ENCODE measurements around the gene C9orf40.
A peak's percentile ranks its signal among the peaks of the same experiment; 100 is the strongest.

C9orf40 gene

GRCh38 chr9:74952201-74953151, at the start of gene C9orf40:
TSS of gene C9orf40 (minus strand) at chr9:74952912. CDS start at chr9:74952611, 301 bp downstream.
- peak; percentile 93 for DNase-seq (ENCODE audit: low spot score)

- DNase-seq (ENCODE audit: low spot score) = peak; percentile 51
Measured at GRCh38 chr9:75001719-75002421, 49.2 kb upstream of the C9orf40 start.

GRCh38 chr9:75000835-75001234, 48.1 kb upstream of the C9orf40 start:
- DNase-seq (ENCODE audit: low spot score) = no peak

GRCh38 chr9:74985041-74985440, 32.3 kb upstream of the C9orf40 start:
- DNase-seq (ENCODE audit: low spot score) = no peak

GRCh38 chr9:74983709-74984108, 31.0 kb upstream of the C9orf40 start:
- no peak for DNase-seq (ENCODE audit: low spot score)

GRCh38 chr9:74979844-74980243, 27.1 kb upstream of the C9orf40 start:
- DNase-seq (ENCODE audit: low spot score) = no peak

GRCh38 chr9:74977287-74977686, 24.6 kb upstream of the C9orf40 start:
- DNase-seq (ENCODE audit: low spot score) = no peak

GRCh38 chr9:74975538-74975937, 22.8 kb upstream of the C9orf40 start:
- no peak for DNase-seq (ENCODE audit: low spot score)

- DNase-seq (ENCODE audit: low spot score) = no peak
Measured at GRCh38 chr9:74974558-74974957, 21.8 kb upstream of the C9orf40 start.

GRCh38 chr9:74973714-74974113, 21.0 kb upstream of the C9orf40 start:
- no peak for DNase-seq (ENCODE audit: low spot score)

- DNase-seq (ENCODE audit: low spot score) = no peak
Measured at GRCh38 chr9:74963056-74963455, 10.3 kb upstream of the C9orf40 start.

GRCh38 chr9:74961496-74961895, 8.8 kb upstream of the C9orf40 start:
- no peak for DNase-seq (ENCODE audit: low spot score)

GRCh38 chr9:74960561-74960960, 7.8 kb upstream of the C9orf40 start:
- DNase-seq (ENCODE audit: low spot score) = peak; percentile 19

- no peak for DNase-seq (ENCODE audit: low spot score)
Measured at GRCh38 chr9:74958587-74958986, 5.9 kb upstream of the C9orf40 start.

GRCh38 chr9:74953235-74953751, 581 bp upstream of the C9orf40 start:
- peak; percentile 56 for DNase-seq (ENCODE audit: low spot score)

GRCh38 chr9:74951725-74952151, 974 bp downstream of the C9orf40 start:
- peak; percentile 41 for DNase-seq (ENCODE audit: low spot score)

- no peak for DNase-seq (ENCODE audit: low spot score)
Measured at GRCh38 chr9:74951107-74951720, 1.5 kb downstream of the C9orf40 start.

GRCh38 chr9:74949859-74950855, 2.6 kb downstream of the C9orf40 start:
- no peak for DNase-seq (ENCODE audit: low spot score)

- no peak for DNase-seq (ENCODE audit: low spot score)
Measured at GRCh38 chr9:74948937-74949336, 3.8 kb downstream of the C9orf40 start.

GRCh38 chr9:74946686-74947085, 6.0 kb downstream of the C9orf40 start:
- peak; percentile 9 for DNase-seq (ENCODE audit: low spot score)

- no peak for DNase-seq (ENCODE audit: low spot score)
Measured at GRCh38 chr9:74942801-74943200, 9.9 kb downstream of the C9orf40 start.
